NCI-H2196 treated with DMSO at 0.1 percent for 48 hours (cell line): ENCODE measurements around the gene KRTAP4-6.
"Not testable (repeated sequence)": the region's sequence is repeated elsewhere in the genome, so short reads cannot be mapped to it uniquely, and the experiment has no call there.

Experiments
- DNase-seq: peaks from one replicate; lab custom pipeline; 2025; ENCODE audit not compliant: unreplicated experiment; lab: John Stamatoyannopoulos, UW

The KRTAP4-6 gene

DNA sequence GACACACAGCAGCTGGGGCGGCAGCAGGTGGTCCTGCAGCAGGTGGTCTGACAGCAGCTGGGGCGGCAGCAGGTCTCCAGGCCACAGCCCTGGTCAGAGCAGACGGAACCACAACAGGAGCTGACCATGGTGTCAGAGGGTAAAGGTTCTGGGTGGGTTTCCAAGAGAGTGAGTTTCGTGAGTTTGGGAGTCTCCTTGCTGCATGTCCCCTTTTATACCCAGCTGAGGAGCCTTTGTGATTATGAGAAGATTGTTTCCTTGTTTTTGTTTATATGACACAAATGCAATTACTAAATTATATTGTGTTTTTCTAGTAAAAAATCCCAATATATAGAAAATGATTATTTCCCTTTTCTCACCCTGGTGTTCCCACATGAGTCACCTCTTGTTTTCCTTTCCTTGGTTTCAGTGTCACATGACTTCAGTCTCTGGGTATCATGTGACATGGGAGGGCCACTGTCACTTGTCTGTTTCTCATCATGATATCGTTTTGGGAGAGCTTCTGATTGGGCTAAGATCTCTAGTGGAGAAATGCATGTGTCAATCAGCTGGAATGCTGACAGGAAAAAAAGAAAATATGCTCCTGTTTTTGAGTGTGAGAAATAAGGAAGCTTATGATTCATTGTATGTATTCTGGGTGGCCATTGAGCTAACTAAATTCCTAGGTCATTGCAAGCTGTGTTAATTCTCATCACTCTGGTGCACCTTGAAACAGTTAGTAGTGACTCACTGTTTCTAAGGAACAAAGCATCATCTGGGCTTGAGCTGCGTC, at the start of gene KRTAP4-6:
KRTAP4-6 (minus strand) TSS at position 185 of the 772 bp plus-strand sequence; CDS start at position 128, 57 bp downstream.
- no peak for DNase-seq

DNA sequence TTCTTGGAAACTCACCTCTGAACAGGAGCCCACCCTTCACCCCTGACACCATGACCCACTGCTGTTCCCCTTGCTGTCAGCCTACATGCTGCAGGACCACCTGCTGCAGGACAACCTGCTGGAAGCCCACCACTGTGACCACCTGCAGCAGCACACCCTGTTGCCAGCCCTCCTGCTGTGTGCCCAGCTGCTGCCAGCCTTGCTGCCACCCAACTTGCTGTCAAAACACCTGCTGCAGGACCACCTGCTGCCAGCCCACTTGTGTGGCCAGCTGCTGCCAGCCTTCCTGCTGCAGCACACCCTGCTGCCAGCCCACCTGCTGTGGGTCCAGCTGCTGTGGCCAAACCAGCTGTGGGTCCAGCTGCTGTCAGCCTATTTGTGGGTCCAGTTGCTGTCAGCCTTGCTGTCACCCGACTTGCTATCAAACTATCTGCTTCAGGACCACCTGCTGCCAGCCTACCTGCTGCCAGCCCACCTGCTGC, 49.5 kb upstream of the KRTAP4-6 start, which contains the start of gene KRTAP9-1:
KRTAP9-1 (plus strand) TSS at position 51 of the 482 bp plus-strand sequence; CDS start at position 51, 0 bp downstream.
- not testable (repeated sequence) for DNase-seq

DNA sequence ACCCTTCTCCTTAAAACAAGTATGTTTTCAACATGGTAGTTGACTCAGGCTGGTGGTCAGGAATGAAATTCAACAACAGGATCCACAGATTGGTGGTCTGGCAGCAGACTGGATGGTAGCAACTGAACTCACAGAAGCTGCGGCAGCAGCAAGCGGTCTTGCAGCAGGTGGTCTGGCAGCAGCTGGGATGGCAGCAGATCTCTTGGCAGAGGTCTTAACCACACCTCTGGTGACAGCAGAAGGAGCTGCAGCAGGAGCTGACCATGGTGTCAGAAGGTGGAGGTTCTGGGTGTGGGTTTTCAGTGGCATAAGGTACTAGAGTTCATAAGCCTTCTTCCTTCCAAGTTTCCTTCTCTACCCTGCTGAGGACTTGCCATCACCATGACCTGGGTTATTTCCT, 46.5 kb upstream of the KRTAP4-6 start:
- DNase-seq = no peak

DNA sequence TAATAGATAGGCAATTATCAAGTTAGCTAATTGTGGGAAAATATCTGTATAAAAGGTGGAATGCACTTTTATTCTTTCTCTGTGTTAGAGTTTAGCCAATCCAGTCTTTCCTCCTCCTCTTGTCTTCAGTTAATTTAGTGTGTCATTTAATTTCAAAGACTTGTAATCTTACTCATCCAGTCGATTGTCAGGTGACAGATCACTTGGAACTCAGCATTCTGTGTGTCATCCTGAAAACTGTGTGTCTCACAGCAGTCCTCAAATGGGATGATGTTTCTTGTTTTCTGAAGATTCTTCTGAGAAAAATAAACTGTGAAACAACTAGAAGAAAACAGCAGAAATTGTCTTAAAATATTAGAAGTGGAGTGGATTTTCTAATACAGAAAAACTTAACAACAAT, 44.7 kb upstream of the KRTAP4-6 start:
- DNase-seq = no peak

DNA sequence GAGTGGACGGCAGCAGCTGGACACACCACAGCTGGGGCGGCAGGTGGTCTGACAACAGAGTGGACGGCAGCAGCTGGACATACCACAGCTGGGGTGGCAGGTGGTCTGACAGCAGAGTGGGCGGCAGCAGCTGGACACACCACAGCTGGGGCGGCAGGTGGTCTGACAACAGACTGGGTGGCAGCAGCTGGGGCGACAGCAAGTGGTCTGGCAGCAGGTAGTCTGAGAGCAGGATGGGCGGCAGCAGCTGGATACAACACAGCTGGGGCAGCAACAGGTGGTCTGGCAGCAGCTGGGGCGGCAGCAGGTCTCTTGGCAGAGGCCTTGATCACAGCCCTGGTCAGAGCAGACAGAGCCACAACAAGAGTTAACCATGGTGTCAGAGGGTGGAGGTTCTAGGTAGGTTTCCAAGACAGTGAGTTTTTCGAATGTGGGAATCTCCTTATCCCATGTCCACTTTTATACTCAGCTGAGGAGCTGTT, 44.2 kb upstream of the KRTAP4-6 start, which contains the start of gene KRTAP4-1:
KRTAP4-1 (minus strand) TSS at position 432 of the 482 bp plus-strand sequence; CDS start at position 375, 57 bp downstream.
- no peak for DNase-seq

DNA sequence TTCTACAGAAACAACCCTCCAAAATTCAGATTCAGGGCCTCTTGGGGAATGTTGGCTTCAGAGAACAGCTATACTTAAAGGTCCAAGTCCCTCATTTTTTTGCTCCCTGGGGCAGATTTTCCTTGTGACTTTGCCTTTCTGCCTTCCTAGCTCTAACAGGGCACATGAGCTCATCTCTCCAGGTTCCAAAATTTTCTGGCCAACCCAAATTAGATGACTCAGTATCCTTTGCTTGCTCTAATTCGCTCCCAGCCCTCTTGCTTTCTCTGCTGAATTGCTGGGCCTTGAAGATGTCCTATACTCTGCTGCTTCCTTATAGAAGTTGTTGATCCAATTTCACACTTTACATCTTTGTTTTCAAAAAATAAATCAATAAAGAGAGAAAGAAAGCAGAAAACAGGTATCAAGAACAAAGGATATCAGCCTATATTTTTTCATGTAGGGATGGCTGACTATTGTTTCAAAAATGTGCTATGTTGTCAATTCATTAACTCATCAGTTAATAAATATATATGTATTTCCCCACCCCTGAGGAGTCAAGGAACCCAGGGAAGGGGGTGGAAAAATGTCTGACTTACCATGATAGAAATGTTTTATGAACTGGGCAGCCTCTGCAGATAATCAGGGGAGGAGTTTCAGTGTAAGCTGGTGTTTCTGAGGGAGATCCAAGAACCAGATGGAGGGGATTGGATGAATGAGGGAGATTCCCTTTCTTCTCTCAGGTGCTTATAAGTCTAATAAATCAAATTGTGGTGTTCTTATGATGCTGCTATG, 38.7 kb upstream of the KRTAP4-6 start:
- DNase-seq = no peak

DNA sequence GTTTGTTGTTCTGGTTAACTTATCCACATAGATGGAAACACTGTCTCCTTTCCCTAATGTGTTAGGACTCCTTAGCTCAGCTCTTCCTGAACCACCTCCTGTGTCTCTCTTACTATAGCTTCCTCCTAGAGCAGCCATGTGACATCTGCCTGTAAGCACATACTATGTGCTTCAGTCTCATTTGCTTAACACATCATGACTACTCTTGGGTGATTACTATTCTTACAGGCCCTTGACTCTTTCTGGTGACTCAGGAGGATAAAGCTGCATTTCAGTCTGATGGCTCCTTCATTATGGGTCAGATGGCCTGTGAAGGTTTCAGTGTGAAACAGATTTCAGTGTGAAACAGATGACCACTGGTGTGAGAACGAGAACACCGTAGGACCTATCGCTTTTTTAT, 38.0 kb upstream of the KRTAP4-6 start:
- DNase-seq = no peak

DNA sequence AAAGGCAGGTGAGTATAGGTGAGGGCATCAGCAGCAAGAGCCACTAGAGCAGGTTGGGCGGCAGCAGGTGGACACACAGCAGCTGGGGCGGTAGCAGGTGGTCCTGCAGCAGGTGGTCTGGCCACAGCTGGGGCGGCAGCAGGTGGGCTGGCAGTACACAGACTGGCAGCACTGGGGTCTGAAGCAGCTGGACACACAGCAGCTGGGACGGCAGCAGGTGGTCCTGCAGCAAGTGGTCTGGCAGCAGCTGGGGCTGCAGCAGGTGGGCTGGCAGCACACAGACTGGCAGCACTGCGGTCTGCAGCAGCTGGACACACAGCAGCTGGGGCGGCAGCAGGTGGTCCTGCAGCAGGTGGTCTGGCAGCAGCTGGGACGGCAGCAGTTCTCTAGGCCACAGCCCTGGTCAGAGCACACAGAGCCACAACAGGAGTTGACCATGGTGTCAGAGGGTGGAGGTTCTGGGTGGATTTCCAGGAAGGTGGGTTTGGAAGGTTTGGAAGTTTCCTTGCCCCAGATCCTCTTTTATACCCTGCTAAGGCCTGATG, 37.5 kb upstream of the KRTAP4-6 start, which contains the start of gene KRTAP4-2:
KRTAP4-2 (minus strand) TSS at position 495 of the 545 bp plus-strand sequence; CDS start at position 438, 57 bp downstream.
- DNase-seq = no peak

DNA sequence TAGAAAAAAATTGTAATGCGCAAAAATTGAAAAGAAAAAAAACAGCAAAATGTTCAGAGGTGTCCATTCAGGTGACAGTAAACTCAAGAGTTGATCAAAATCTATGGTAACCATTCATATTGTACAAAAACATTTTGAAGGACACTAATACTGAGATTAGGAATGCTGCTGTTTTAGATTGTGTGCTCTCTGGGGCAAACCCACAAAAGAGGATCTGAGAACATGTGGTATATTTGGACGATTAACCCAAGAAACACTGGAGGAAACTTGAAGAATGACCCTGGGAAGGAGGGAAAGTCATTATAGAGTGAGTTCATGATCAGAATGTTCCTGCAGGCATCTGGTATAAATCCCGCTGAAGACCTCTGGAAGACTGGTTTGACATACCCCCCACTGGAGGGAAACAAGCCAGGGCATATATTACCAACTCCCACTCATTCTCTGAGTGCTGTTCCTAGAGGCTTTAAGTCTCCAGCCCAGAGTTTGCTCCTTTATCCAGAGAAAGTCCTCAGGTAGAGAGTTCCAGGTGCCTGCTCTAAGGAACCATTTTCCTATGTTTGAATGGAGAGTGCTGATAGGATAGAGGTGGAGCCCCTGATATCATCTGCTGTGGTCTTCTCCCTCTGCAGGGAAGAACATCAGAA, 36.5 kb upstream of the KRTAP4-6 start:
- no peak for DNase-seq

DNA sequence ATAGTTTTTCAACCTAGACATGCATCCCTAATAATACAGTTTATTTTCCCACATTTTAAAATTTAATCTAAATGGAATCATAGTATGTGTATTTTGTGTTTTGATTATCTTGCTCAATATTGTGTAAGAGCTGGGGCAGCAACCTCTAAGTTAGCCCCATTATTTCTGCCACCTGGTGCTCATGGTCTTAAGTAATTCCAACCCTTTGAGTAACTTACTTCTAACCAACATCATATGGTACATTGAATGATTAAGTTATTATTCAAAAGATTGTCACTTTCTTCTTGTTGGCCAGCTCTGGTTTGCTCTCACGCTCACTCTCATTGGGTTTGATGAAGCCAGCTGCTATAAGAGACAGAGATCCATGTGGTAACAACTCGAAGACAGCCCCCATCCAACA, 31.5 kb upstream of the KRTAP4-6 start:
- DNase-seq = no peak

DNA sequence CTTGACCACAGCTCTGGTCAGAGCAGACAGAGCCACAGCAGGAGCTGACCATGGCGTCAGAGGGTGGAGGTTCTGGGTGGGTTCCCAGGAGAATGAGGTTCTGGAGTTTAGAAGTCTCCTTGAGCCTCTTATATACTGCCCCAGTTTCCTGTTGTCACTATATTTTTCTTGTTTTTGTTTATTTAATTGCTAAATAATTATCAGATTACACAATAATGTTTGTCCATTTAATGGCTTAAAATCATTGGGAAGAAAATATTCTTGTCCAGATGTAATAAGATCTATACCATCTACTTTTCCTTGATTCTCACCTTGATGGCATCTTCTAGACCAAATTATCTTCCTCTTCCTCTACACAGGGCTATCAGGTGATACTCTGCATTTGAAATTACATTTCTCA, 27.8 kb upstream of the KRTAP4-6 start, which contains the start of gene KRTAP4-3:
KRTAP4-3 (minus strand) TSS at position 101 of the 400 bp plus-strand sequence; CDS start at position 52, 49 bp downstream.
- DNase-seq = no peak

DNA sequence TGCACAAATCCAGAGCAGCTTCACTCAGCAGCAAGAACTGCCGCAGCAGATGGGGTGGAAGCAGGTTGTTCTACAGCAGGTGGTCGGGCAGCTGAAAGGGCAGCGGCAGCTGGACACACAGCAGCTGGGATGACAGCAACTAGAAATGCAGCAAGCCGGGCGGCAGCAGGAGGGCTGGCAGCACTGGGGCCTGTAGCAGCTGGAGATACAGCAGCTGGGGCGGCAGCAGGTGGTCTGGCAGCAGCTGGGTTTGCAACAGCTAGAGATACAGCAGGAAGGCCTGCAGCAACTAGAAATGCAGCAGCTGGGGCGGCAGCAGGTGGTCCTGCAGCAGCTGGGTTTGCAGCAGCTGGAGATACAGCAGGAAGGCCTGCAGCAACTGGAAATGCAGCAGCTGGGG, 27.2 kb upstream of the KRTAP4-6 start:
- DNase-seq = no peak

DNA sequence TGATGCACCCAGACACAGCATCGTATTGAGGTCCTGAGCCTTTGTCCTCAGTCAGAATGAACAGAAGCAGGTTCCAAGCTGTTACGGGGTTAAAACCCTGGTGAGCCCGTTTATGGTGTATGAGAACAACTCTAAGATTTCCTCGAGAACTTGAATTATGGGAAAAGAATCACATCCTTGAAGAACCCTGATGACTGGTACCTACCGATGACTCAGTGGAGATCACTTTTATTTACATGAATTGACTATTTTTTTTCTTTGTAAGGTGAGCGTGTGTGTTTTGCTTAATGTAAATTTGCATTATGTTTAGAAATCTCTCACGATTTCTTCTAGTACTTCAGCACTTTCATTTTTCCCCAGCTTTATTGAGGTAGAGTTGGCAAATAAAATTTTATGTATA, 23.5 kb upstream of the KRTAP4-6 start:
- no peak for DNase-seq

DNA sequence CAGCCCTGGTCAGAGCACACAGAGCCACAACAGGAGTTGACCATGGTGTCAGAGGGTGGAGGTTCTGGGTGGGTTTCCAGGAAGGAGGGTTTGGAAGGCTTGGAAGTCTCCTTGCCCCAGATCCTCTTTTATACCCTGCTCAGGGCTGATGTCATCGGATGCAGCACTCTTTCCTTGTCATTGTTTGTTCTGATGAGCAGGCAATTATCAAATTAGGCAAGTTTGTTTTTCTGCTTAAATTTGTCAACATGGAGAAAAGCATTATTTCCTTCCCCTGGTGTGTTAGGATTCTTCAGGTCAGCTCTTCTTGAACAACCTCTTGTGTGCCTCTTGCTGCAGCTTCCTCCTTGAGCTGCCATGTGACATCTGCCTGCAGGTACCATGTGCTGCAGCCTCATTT, 20.3 kb upstream of the KRTAP4-6 start, which contains the start of gene KRTAP4-4:
KRTAP4-4 (minus strand) TSS at position 101 of the 400 bp plus-strand sequence; CDS start at position 44, 57 bp downstream.
- no peak for DNase-seq

DNA sequence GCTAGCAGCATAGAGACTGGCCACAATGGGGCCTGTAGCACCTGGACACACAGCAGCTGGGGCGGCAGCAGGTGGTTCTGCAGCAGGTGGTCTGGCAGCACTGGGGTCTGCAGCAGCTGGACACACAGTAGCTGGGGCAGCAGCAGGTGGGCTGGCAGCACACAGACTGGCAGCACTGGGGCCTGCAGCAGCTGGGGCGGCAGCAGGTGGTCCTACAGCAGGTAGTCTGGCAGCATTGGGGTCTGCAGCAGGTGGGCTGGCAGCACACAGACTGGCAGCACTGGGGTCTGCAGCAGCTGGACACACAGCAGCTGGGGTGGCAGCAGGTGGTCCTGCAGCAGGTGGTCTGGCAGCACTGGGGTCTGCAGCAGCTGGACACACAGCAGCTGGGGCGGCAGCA, 19.8 kb upstream of the KRTAP4-6 start:
- DNase-seq = not testable (repeated sequence)

DNA sequence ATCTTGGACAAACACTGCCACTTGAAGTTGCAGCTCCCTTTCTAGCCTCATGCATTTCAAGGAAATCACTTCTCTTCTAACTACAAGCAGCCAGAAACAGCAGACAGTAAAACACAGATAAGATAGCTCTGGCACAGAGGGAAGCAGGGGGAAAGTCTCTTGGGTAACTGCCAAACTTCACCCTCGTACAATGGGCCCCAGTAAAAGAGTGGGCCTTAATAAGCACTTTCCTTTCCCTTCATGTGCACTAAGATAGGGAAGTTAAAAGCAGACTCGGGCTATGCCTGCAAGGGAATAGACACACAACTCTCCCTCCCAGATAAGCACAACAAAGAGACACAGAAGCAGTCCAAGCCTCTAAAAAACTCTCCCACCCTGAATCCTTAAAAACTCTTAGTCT, 13.5 kb upstream of the KRTAP4-6 start:
- DNase-seq = no peak

DNA sequence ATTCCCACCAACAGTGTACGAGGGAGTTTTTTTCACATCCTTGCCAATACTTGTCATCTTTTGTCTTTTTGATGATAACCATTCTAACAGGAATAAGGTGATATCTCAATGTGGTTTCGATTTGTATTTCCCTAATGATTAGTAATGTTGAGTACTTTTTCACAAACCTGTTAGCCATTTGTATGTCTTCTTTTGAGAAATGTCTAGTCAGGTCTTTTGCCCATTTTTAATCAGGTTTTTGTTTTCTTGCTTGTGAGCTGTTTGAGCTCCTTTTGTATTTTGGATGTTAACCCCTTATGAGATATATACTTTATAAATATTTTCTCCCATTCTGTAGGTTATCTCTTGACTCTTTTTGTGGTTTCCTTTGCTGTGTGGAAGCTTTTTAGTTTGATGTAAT, 11.2 kb upstream of the KRTAP4-6 start:
- no peak for DNase-seq

DNA sequence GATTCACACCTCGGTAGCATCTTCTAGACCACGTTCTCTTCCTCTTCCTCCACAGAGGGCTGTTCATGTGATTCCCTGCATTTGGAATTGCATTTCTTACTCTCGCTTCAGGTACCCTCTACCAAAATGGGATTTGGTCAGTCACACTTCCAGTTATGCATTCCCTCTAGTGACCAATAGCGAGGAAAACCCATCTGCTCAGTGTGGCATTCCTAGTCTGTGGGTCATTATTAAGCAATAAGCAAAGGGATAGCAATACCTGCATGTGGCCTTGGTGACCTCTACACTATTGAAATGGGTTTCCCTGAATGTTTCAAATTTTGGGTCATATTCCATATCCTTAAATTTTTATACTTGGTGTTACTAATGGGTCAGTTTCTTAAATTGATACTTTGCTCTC, 9.7 kb upstream of the KRTAP4-6 start:
- DNase-seq = no peak

DNA sequence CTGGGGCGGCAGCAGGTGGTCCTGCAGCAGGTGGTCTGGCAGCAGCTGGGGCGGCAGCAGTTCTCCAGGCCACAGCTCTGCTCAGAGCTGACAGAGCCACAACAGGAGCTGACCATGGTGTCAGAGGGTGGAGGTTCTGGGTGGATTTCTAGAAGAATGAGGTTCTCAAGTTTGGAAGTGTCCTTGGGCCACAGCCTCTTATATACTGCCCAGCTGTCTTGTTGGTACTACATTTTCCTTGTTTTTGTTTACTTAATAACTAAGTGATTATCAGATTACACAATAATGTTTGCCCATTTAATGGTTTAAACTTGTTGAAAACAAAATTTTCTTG, 9.3 kb upstream of the KRTAP4-6 start, which contains the start of gene KRTAP4-5:
KRTAP4-5 (minus strand) TSS at position 174 of the 334 bp plus-strand sequence; CDS start at position 116, 58 bp downstream.
- no peak for DNase-seq

DNA sequence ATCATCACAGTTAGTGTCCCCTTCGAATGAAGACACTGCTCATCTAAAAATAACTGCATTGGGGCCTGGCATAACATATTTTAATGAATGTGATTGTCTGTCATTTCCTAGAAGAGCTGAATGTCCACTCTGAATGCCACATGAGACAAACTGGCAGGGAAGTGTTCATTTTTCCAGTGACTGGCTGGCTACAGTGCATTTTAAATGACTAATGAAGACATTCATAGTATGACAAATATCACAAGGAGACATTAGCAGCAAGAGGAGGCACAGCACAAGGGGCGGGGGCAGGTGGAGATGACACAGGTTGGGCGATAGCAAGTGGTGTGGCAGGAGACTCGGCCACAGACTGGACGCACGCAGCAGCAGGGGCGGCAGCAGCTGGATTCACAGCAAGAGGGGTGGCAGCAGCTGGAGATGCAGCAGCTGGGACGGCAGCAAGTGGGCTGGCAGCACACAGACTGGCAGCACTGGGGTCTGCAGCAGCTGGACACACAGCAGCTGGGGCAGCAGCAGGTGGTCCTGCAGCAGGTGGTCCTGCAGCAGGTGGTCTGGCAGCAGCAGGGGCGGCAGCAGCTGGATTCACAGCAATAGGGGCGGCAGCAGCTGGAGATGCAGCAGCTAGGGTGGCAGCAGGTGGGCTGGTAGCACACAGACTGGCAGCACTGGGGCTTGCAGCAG, 8.8 kb upstream of the KRTAP4-6 start:
- not testable (repeated sequence) for DNase-seq
